A549 (cell line): ENCODE data around the gene USP17L30.

Experiments used
- CBX8 ChIP-seq: fragments of 200-600 bp; sonication (generic); IDR thresholded peaks from 2 replicates; pipeline ENCODE4 v1.6.1; 2016
- CTCF ChIP-seq: fragments of >200 bp; sonication (Bioruptor Twin); formaldehyde crosslinking; IDR thresholded peaks from 3 replicates; pipeline ENCODE4 v1.5.1; 2016
- EHMT2 ChIP-seq: fragments of 200-600 bp; sonication (generic); IDR thresholded peaks from 2 replicates; pipeline ENCODE4 v1.6.1; 2016; ENCODE audit warnings: antibody characterized with exemption, low read depth, mild to moderate bottlenecking, moderate library complexity
- JUN ChIP-seq, 2 experiments: fragments of >200 bp; sonication (Bioruptor Twin); formaldehyde crosslinking; IDR thresholded peaks; 2 replicates in 1 of 2; 3 replicates in 1 of 2; pipeline ENCODE4 v1.6.1; 2016 to 2017
- JUNB ChIP-seq: fragments of >200 bp; sonication (Bioruptor Twin); formaldehyde crosslinking; IDR thresholded peaks from 2 replicates; pipeline ENCODE4 v1.6.1; 2016
- MAX ChIP-seq: IDR thresholded peaks from 2 replicates; pipeline ENCODE4 v1.6.1; 2012
- MAZ ChIP-seq: fragments of 150-350 bp; IDR thresholded peaks from 2 replicates; pipeline ENCODE4 v1.6.1; 2014; ENCODE audit warnings: antibody characterized with exemption, low read depth, low read length, borderline replicate concordance
- NR3C1 ChIP-seq: fragments of >200 bp; sonication (Bioruptor Twin); formaldehyde crosslinking; IDR thresholded peaks from 3 replicates; pipeline ENCODE4 v1.6.1; 2017
- POLR2A ChIP-seq: IDR thresholded peaks from 2 replicates; pipeline ENCODE4 v1.6.1; 2012; ENCODE audit warnings: mild to moderate bottlenecking, low read length
- RAD21 ChIP-seq, 2 experiments: fragments of >200 bp in 1 of 2; sonication (Bioruptor Twin) in 1 of 2; formaldehyde crosslinking in 1 of 2; IDR thresholded peaks in 1 of 2; conservative IDR thresholded peaks in 1 of 2; 2 replicates in 1 of 2; 3 replicates in 1 of 2; pipeline ENCODE4 v1.6.1; 2012 to 2018; ENCODE audit warnings: inconsistent platforms in 1 of 2
- RCOR1 ChIP-seq: fragments of 150-350 bp; IDR thresholded peaks from 2 replicates; pipeline ENCODE4 v1.6.1; 2014; ENCODE audit warnings: antibody characterized with exemption, low read length, low read depth
- USF2 ChIP-seq: fragments of 450-650 bp; IDR thresholded peaks from 2 replicates; pipeline ENCODE4 v1.6.1; 2014; ENCODE audit warnings: antibody characterized with exemption
- ZNF302 ChIP-seq: fragments of 250-450 bp; sonication (Bioruptor Pico); IDR thresholded peaks from 2 replicates; pipeline ENCODE4 v1.9.0; 2021; ENCODE audit warnings: inconsistent platforms, mild to moderate bottlenecking, moderate library complexity

DNA sequence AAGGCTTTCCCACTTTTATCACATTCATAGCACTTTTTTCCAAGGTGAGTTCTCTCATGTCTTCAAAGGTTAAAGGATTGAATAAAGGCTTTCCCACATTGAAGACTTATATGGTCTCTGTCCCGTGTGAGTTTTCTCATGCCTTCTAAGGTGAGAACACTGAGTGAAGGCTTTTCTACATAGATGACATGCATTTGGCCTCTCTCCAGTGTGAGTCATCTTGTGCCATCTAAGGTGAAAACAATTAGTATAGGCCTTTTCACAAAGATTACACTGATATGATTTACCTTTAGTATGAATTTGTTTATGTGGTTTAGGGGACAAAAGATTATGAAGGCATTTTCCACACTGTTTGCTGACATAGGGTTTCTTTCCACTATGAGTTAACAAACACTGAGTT is 21.2 kb downstream of the USP17L30 start:
- TF ChIP-seq JUN (IDR thresholded peaks at IDR 0.05): no peak
- no peak for TF ChIP-seq USF2
- no peak for TF ChIP-seq CTCF
- no peak for TF ChIP-seq NR3C1
- no peak for TF ChIP-seq CBX8
- TF ChIP-seq POLR2A: no peak
- no peak for TF ChIP-seq MAX
- no peak for TF ChIP-seq JUNB
- no peak for TF ChIP-seq RAD21 (conservative IDR thresholded peaks at IDR 0.05 in 1 of 2, IDR thresholded peaks at IDR 0.05 in 1 of 2)
- no peak for TF ChIP-seq RCOR1
- TF ChIP-seq MAZ: no peak
- no peak for TF ChIP-seq EHMT2
- TF ChIP-seq ZNF302: no peak
